GM19324 (cell line): ENCODE measurements around the gene RCC2.
"Not testable (repeated sequence)": the region's sequence is repeated elsewhere in the genome, so short reads cannot be mapped to it uniquely, and the experiment has no call there.

Experiments
- ATAC-seq: cut with Tn5 transposase; IDR thresholded peaks from one replicate; pipeline ENCODE4 v1.9.1; 2021; ENCODE audit warnings: mild to moderate bottlenecking, moderate library complexity; ENCODE audit not compliant: unreplicated experiment, low FRiP score

The RCC2 gene

GRCh38 chr1:17439250-17440073 is at the start of gene RCC2:
Gene RCC2 (minus strand): TSS chr1:17439677. CDS start chr1:17438514, 1,163 bp downstream.
- peak; percentile 52 for ATAC-seq

DNA sequence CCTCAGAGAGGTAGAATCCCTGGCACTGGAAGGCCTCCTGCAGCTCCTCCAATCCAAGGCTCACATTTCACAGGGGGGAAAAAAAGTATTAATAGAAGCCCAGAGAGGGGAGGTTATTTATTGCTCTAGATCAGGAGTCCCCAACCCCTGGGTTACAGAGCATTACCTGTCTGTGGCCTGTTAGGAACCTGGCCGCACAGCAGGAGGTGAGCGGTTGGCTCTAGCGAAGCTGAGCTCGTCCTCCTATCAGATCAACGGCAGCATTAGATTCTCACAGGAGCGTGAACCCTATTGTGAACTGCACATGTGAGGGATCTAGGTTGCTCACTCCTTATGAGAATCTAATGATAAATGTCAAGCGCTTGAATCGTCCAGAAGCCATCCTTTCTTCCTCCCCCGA is 46.8 kb upstream of the RCC2 start:
- no peak for ATAC-seq

- ATAC-seq: no peak
These were observed 45.8 kb upstream of the RCC2 start for GRCh38 chr1:17485281-17485680.

DNA sequence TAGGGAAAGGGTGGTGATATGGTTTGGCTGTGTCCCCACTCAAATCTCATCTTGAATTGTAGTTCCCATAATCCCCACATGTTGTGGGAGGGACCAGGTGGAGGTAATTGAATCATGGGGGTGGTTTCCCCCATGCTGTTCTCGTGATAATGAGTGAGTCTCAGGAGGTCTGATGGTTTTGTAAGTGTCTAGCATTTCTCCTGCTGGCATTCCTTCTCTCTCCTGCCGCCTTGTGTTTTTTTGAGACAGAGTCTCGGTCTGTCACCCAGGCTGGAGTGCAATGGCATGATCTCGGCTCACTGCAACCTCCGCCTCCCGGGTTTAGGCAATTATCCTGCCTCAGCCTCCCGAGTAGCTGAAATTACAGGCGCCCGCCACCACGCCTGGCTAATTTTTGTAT is 42.5 kb upstream of the RCC2 start:
- ATAC-seq: not testable (repeated sequence)

DNA sequence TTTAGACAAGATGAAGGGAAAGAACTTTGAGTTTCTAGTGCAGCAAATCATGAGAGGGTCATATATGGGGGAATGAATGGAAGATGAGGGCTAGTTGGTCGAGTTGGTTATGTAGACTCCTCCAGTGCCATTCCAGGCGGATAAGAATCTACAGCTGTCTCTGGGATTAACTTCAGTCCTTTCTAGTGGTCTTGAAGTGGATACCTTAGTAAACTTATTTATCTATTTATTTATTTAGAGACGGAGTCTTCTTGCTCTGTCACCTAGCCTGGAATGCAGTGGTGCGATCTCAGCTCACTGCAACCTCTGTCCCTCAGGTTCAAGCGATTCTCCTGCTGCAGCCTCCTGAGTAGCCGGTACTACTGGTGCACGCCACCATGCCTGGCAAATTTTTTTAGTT is 41.4 kb upstream of the RCC2 start:
- no peak for ATAC-seq

- no peak for ATAC-seq
These were observed 36.3 kb upstream of the RCC2 start for GRCh38 chr1:17475752-17476151.

DNA sequence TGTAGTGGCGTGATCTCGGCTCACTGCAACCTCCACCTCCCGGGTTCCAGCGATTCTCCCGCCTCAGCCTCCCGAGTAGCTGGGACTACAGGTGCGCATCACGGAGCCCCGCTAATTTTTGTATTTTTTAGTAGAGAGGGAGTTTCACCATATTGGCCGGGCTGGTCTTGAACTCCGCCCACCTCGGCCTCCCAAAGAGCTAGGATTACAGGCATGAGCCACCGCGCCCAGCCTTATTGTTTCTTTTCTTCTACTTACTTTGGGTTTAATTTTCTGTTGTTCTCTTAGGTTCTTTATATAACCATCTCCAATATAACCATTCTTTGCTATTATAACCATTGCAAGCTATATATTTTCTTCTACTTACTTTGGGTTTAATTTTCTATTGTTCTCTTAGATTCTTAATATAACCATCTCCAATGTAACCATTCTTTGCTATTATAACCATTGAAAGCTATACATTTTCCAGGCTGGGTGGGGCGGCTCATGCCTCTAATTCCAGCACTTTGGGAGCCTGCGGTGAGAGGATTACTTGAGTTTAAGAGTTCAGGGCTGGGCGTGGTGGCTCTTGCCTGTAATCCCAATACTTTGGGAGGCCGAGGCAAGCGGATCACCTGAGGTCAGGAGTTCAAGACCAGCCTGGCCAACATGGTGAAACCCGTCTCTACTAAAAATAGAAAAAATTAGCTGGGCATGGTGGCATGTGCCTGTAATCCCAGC is 35.5 kb upstream of the RCC2 start:
- not testable (repeated sequence) for ATAC-seq

- ATAC-seq: no peak
These were observed 33.3 kb upstream of the RCC2 start for GRCh38 chr1:17472814-17473213.

DNA sequence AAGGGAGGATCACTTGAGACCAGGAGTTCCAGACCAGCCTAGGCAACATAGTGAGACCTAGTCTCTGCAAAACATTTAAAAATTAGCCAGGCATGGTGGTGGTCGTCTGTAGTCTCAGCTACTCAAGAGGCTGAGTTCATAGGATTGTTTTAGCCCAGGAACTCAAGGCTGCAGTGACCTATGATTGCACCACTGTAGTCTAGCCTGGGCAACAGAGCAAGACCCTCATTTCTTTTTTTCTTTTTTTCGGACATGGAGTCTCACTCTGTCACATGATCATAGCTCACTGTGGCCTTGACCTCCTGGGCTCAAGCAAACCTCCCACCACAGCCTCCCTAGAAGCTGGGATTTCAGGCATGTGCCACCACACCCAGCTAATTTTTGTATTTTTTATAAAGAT is 31.9 kb upstream of the RCC2 start:
- no peak for ATAC-seq

- ATAC-seq: no peak
These were observed 30.7 kb upstream of the RCC2 start for GRCh38 chr1:17470021-17470799.

- ATAC-seq: not testable (repeated sequence)
These were observed 29.1 kb upstream of the RCC2 start for GRCh38 chr1:17468357-17469265.

- ATAC-seq: no peak
These were observed 26.9 kb upstream of the RCC2 start for GRCh38 chr1:17466359-17466758.

GRCh38 chr1:17465228-17465627 is 25.8 kb upstream of the RCC2 start:
- no peak for ATAC-seq

GRCh38 chr1:17463991-17464390 is 24.5 kb upstream of the RCC2 start:
- ATAC-seq: no peak

DNA sequence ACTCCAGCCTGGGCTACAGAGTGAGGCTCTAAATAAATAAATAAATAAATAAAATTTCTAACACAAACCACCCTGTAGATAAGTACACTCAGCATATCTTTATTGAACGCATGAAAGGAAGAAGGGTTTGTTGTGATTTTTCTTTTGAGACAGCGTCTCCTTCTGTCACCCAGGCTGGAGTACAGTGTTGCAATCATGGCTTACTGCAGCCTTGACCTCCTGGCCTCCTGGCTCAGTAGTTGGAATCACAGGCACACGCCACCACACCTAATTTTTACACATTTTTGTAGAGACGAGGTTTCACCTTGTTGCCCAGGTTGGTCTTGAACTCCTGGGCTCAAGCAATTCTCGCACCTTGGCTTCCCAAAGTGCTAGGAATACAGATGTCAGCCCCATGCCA is 23.2 kb upstream of the RCC2 start:
- no peak for ATAC-seq

- no peak for ATAC-seq
These were observed 20.7 kb upstream of the RCC2 start for GRCh38 chr1:17460219-17460618.

DNA sequence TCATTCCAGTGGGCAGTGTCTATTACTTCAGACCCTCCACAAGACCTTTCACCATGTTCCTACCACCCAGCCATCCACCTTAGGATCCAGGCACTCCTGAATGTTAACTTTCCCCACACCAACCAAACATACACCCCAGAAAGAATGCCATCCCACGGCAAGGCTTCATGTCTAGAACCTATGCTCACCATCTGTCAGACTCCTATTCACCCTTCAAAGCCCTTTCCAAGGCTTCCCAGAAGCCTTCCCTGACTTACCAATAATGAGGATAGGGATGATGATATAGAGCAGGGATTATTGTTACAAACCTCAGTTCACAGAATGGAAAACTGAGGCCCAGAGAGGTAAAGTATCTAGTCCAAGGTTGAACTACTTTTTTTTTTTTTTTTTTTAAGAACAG is 19.3 kb upstream of the RCC2 start:
- no peak for ATAC-seq

GRCh38 chr1:17452686-17453085 is 13.2 kb upstream of the RCC2 start:
- ATAC-seq: no peak

DNA sequence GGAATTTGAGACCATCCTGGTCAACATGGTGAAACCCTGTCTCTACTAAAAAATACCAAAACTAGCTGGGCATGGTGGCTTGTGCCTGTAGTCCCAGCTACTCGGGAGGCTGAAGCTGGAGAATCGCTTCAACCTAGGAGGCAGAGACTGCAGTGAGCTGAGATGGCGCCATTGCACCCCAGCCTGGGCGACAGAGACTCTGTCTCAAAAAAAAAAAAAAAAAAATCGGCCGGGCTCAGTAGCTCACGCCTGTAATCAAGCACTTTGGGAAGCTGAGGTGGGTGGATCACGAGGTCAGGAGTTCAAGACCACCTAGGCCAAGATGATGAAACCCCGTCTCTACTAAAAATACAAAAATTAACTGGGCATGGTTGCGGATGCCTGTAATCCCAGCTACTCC is 12.7 kb upstream of the RCC2 start:
- not testable (repeated sequence) for ATAC-seq

DNA sequence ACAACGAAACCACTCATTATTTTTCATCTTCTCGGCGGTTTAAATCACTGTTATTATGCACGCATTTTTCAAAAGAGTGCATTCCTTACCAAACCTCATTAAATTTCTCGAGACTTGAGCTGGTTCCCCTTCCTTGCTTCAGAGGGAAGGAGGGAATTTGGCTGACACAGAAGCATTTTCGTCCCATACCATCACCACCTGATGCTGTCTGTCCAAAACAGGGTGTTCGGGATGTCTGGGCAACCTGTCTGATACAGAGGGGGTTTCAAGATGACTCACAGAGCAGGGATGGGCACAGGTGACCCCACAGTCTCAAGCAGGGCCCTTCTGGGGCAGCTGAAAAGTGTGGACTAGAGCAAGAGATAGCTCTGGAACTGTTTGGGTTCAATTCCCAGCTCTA is 12.3 kb upstream of the RCC2 start:
- no peak for ATAC-seq
